Gastroesophageal sphincter (tissue), 3 donors: ENCODE measurements around the gene TRMT2A.

Experiments used
- POLR2A ChIP-seq, 2 donors: fragments of 450-650 bp; IDR thresholded peaks; one replicate each; pipeline ENCODE4 v1.6.1; 2017; ENCODE audit warnings: antibody characterized with exemption in 2 of 2, mild to moderate bottlenecking in 2 of 2, moderate library complexity in 1 of 2
- POLR2AphosphoS5 ChIP-seq: sonication (generic); formaldehyde crosslinking; IDR thresholded peaks from one replicate; pipeline ENCODE4 v1.6.1; 2017; ENCODE audit warnings: antibody characterized with exemption
- TF ChIP-seq, protein P1 (sequence below), 4 experiments: fragments of 200-600 bp in 2 of 4; fragments of 450-650 bp in 2 of 4; sonication (generic) in 1 of 4; IDR thresholded peaks; one replicate each; pipeline ENCODE4 v1.5.1; 2017 to 2019; ENCODE audit warnings: antibody characterized with exemption in 4 of 4, mild to moderate bottlenecking in 2 of 4, moderate library complexity in 2 of 4

DNA sequence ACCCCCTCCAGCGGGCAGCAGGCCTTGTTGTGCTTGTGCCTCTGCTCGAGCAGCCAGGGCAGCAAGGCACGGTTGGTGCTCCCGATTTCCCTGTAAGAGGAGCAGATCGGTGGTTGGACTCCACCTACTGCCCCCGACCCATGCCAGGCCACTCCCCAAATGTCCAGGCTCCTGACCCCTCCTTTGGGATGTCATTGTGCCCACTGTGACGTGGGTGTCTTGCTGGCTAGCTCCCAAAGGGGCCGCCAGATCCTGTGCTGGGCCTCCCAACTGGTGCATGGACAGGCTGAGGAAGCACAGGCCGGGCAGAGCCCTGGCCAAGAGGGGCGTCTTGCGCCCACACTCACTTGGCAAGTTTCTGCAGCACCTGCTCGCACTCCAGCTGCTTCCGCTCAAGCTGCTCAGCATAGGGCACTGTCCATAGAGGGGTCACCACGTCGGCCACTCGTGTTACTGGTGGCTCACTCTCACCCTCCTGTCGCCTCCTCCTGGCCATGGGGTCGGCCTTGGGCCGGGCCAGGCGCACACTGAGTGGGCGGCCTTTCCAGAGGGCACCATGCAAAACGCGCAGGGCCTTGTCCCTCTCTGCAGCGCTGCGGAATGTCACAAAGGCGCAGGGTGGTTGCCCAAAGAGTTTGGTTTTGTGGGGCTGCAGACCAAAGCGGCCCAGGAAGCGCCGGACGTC, 1.2 kb downstream of the TRMT2A start, which contains the start of gene RANBP1:
- TF ChIP-seq POLR2AphosphoS5 = no peak
- TF ChIP-seq, protein P1, sequence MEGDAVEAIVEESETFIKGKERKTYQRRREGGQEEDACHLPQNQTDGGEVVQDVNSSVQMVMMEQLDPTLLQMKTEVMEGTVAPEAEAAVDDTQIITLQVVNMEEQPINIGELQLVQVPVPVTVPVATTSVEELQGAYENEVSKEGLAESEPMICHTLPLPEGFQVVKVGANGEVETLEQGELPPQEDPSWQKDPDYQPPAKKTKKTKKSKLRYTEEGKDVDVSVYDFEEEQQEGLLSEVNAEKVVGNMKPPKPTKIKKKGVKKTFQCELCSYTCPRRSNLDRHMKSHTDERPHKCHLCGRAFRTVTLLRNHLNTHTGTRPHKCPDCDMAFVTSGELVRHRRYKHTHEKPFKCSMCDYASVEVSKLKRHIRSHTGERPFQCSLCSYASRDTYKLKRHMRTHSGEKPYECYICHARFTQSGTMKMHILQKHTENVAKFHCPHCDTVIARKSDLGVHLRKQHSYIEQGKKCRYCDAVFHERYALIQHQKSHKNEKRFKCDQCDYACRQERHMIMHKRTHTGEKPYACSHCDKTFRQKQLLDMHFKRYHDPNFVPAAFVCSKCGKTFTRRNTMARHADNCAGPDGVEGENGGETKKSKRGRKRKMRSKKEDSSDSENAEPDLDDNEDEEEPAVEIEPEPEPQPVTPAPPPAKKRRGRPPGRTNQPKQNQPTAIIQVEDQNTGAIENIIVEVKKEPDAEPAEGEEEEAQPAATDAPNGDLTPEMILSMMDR (IDR thresholded peaks at IDR 0.05) = no peak
- TF ChIP-seq POLR2A (IDR thresholded peaks at IDR 0.05) = no peak
